Stimulated activated CD8-positive, alpha-beta memory T cell treated with anti-CD3 and anti-CD28 coated beads, Interleukin-4, amount 100 ng/mL, for 48 hours (primary cell): ENCODE results near the gene SLC12A3.
"Not testable (repeated sequence)": the region's sequence is repeated elsewhere in the genome, so short reads cannot be mapped to it uniquely, and the experiment has no call there.

ENCODE experiments used
- DNase-seq: peaks from one replicate; pipeline ENCODE4 v3.0.0-alpha.2; 2020

The SLC12A3 gene

GRCh38 chr16:56870276-56870888, 5.4 kb downstream of the SLC12A3 start:
- no peak for DNase-seq

GRCh38 chr16:56871172-56871593, 6.2 kb downstream of the SLC12A3 start:
- no peak for DNase-seq

DNA sequence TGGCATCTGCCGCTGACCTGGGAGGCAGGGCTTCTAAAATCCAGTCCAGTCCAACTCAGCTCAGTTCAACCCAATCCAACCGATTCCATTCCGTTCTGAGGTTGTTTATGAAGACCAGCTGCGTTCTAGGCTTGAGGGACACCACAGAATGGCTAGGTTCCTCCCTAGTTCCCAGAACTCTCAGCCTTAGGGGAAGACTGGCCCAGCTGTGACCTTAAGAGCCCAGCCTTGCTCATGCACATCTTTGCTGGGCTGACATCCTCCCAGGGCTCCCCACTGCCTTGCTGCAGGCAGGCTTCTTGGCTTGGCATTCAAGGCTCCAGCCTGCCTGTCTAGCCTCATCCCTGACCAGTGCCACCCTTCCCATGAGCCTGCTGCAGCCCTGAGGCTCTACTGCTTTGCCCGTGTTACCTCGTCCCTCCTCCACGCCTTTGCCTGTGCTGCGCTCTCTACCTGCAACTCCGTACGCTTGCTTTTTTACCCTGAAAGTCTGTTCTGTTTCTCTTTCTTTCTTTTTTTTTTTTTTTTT, 7.9 kb downstream of the SLC12A3 start:
- no peak for DNase-seq

DNA sequence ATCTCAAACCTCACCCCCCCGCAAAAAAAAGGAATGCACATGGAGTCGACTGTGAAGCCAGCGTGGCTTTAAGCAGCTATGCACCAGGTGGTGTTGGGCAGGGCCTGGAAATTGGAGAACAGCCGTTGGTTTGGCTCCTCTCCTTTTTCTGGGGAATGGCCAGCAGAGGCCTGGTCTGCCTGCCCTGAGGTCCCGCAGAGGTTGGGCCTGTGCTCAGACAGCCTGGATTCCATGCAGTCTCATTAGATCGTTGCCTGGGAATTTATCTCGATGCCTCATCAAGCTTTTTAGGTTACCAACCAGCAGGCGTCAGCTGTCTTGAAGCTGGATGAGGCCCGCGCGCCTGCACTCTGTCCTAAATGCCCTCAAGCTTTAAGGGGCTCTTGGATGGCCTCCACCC, 9.8 kb downstream of the SLC12A3 start:
- DNase-seq = no peak

GRCh38 chr16:56876048-56876447, 11.0 kb downstream of the SLC12A3 start:
- DNase-seq = no peak

GRCh38 chr16:56877486-56878182, 12.6 kb downstream of the SLC12A3 start:
- DNase-seq = no peak

DNA sequence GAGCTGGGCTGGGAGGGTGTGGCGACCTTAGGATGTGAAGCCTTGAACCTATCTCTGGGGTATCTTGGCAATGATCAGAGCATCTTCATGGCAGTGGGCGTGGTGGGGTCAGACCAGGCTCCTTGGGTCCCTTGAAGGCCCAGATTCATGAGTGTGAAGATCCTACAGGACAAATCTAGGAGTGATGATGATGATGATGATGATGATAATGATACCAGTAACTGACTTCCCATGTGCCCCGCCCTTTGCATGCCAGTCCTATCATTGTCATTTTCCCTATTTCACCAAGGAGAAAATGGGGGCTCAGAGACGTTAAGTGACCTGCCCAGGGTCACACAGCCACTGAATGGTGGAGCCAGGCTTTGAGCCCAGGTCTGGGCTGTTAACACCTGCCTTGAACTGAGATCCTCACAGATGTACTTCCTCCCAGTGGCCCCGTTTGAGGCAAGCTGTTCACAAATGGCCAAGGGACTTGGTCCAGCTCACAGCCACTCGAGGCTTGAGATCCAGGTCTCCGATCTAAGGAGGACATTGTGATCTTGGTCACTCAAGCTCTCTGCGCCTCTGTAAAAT, 13.4 kb downstream of the SLC12A3 start:
- no peak for DNase-seq

DNA sequence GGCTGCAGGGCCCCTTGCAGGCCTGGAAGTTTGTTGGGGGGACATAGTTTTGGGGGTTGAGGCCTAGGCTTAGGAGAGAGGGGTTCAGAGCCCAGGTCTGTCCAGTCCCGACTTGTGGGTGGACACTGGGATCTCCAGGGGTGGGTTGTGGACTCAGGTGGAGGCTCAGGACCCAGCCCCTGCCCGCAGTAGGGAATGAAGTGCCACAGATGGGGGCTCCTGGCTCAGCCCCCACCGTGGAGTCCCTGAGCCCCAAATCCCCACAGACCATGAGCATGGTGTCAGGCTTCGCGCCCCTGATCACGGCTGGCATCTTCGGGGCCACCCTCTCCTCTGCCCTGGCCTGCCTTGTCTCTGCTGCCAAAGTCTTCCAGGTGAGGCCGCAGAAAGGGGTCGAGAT, 14.3 kb downstream of the SLC12A3 start:
- DNase-seq = no peak

GRCh38 chr16:56880176-56880575, 15.2 kb downstream of the SLC12A3 start:
- DNase-seq = no peak

DNA sequence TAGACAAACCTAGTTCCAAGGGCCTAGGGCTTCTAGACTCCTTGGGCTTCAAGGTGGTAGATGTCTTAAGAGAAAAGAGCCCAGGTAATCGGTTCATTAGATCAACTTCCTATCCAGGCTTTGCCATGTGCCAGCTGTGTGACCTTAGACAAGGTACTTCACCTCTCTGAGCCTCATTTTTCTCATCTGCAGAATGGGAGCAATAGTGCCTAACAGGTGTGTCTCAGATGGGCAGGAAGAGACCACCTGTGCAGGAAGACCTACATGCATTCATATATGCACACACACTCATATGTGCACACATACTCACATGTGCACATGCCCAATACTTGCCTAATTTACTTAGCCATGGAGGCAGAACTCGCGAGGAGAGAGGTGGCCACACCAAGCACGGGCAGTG, 15.7 kb downstream of the SLC12A3 start:
- DNase-seq = no peak

- no peak for DNase-seq
Measured at GRCh38 chr16:56882077-56882800, 17.2 kb downstream of the SLC12A3 start.

GRCh38 chr16:56883586-56883985, 18.6 kb downstream of the SLC12A3 start:
- no peak for DNase-seq

- no peak for DNase-seq
Measured at GRCh38 chr16:56884026-56884582, 19.1 kb downstream of the SLC12A3 start.

- not testable (repeated sequence) for DNase-seq
Measured at GRCh38 chr16:56884929-56885328, 19.9 kb downstream of the SLC12A3 start.

DNA sequence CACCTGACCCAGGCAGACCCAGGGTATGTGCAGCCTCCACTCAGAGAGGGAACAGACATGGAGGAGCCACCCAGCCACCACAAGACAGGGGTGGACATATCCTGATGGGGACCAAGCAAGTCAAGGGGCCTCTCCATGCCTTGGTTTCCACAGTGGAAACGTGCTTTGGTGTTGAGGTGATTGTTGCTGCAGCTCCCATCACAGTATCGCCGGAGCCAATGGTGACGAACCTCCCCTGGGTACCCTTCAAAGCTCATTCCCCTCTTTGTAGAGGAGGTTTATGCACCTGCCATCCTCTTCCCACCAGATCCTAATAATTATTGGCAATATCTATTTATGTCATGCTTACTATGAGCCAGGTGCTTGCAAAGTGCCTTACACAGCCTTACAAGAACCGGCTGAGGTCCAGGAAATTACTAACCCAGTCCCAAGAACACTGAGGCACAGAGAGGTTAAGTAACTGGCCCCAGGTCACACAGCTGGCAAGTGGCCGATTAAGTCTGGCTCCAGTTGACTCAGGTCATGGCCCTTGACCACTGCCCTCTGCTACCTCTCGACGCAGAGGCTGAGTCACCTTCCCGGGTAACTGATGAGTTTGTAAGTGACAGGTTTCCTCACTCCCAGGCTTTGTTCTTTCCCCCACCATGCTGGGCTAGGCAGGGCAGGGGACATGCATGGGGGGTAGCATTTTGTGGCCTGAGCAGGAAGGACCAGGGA, 20.6 kb downstream of the SLC12A3 start:
- DNase-seq = no peak

DNA sequence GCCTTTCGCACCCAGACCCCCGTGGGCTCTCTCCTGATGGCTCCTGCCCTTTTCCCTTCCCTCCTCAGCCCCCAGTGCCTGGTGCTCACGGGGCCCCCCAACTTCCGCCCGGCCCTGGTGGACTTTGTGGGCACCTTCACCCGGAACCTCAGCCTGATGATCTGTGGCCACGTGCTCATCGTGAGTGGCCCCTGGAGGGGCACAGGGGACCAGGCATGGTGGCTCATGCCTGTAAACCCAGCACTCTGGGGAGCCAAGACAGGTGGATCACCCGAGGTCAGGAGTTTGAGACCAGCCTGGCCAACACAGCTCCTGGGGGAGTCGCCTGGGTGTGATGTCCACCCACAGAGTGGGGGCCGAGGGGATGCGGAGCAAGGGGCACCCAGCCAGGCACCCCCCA, 21.3 kb downstream of the SLC12A3 start:
- DNase-seq = no peak

GRCh38 chr16:56886826-56887225, 21.8 kb downstream of the SLC12A3 start:
- no peak for DNase-seq

GRCh38 chr16:56888806-56889205, 23.8 kb downstream of the SLC12A3 start:
- DNase-seq = no peak

DNA sequence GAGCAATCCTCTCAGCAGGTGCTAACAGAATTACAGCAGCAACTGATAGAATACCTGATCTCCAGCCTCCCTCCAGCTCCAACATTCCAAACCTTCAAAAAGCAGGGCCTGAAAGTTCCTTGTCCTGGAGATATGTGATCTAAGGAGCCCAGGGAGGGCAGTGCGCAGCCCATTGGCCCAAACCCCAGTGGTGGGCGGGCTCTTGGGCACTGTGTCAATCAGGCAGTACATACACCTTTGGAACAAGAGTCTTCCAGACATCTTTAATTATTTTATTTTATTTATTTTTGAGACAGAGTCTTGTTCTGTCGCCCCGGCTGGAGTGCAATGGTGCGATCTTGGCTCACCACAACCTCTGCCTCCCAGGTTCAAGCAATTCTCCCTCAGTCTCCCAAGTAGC, 24.2 kb downstream of the SLC12A3 start:
- no peak for DNase-seq

DNA sequence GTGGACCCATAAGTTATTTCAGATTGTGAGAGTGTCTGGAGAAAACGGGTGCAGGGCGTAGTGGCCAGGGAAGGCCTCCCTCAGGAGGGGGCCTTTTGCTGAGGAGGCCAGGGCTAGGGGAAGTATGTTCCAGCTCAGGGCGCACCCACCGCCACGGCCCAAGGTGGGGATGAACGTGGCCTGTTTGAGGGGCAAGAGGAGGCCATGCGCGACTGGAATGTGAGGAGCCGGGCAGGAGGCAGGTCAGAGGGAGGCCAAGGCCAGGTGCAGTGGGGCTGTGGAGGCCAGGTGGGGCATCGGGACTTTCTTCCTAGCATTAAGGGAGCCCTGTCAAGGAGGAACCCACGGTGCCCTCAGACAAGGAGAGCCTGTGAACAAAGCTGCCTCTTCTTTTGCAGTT, 26.7 kb downstream of the SLC12A3 start:
- DNase-seq = no peak

- DNase-seq = no peak
Measured at GRCh38 chr16:56892705-56893104, 27.7 kb downstream of the SLC12A3 start.

GRCh38 chr16:56894331-56894917, 29.4 kb downstream of the SLC12A3 start:
- no peak for DNase-seq
